ENCODE data around the gene HIF1A. TPM values are rescaled to one million over a fixed set of nuclear protein-coding genes. Genes with fewer than 3 reads are reported as not detected.

HIF1A gene
- total RNA-seq, 1 experiment from 2014 or later = 58.5 TPM

- no peak overlapping the region for H3K4me3 ChIP-seq
- H3K9me3 ChIP-seq = no peaks in the 10 kb centered on the region
- H3K36me3 ChIP-seq = no peaks in the 10 kb centered on the region
- no peak for DNase-seq
- no peaks in the 10 kb centered on the region for H3K27me3 ChIP-seq
Observed at GRCh38 chr14:61663312-61663979, 31.9 kb upstream of the HIF1A start.

GRCh38 chr14:61668282-61668681 lies 27.0 kb upstream of the HIF1A start:
- H3K36me3 ChIP-seq = no peaks in the 10 kb centered on the region
- H3K27me3 ChIP-seq = no peaks in the 10 kb centered on the region
- no peak for DNase-seq
- H3K4me3 ChIP-seq = no peak overlapping the region
- H3K9me3 ChIP-seq = no peaks in the 10 kb centered on the region

GRCh38 chr14:61670576-61670975 lies 24.7 kb upstream of the HIF1A start:
- no peak for DNase-seq
- H3K27me3 ChIP-seq = no peaks in the 10 kb centered on the region
- no peaks in the 10 kb centered on the region for H3K36me3 ChIP-seq
- no peaks in the 10 kb centered on the region for H3K9me3 ChIP-seq
- H3K4me3 ChIP-seq = no peak overlapping the region

GRCh38 chr14:61671082-61671481 lies 24.2 kb upstream of the HIF1A start:
- Histone ChIP-seq H3K27me3 (no peaks in the 10 kb centered on the region), H3K36me3 (no peaks in the 10 kb centered on the region), H3K9me3 (no peaks in the 10 kb centered on the region), H3K4me3 (no peak overlapping the region)
- DNase-seq = no peak

GRCh38 chr14:61672796-61673195 lies 22.5 kb upstream of the HIF1A start:
- DNase-seq = no peak
- no peaks in the 10 kb centered on the region for H3K27me3 ChIP-seq
- no peak overlapping the region for H3K4me3 ChIP-seq

GRCh38 chr14:61673305-61673704 lies 22.0 kb upstream of the HIF1A start:
- no peak overlapping the region for H3K4me3 ChIP-seq
- H3K27me3 ChIP-seq = no peaks in the 10 kb centered on the region
- no peak for DNase-seq
- no peaks in the 10 kb centered on the region for H3K9me3 ChIP-seq
- no peaks in the 10 kb centered on the region for H3K36me3 ChIP-seq

More at GRCh38 chr14:61672796-61673195, 22.5 kb upstream of the HIF1A start:
- Histone ChIP-seq H3K9me3 (no peaks in the 10 kb centered on the region), H3K36me3 (no peaks in the 10 kb centered on the region)

GRCh38 chr14:61675291-61675690 lies 20.0 kb upstream of the HIF1A start:
- Histone ChIP-seq H3K27me3 (no peaks in the 10 kb centered on the region), H3K36me3 (no peaks in the 10 kb centered on the region), H3K9me3 (no peaks in the 10 kb centered on the region), H3K4me3 (no peak overlapping the region)
- no peak for DNase-seq

GRCh38 chr14:61677479-61677878 lies 17.8 kb upstream of the HIF1A start:
- Histone ChIP-seq H3K36me3 (no peaks in the 10 kb centered on the region), H3K9me3 (no peaks in the 10 kb centered on the region), H3K27me3 (no peaks in the 10 kb centered on the region), H3K4me3 (no peak overlapping the region)
- DNase-seq = no peak

- Histone ChIP-seq H3K36me3 (no peaks in the 10 kb centered on the region), H3K4me3 (no peak overlapping the region), H3K27me3 (no peaks in the 10 kb centered on the region), H3K9me3 (no peaks in the 10 kb centered on the region)
- DNase-seq = no peak
Observed at GRCh38 chr14:61678975-61679374, 16.3 kb upstream of the HIF1A start.

GRCh38 chr14:61681413-61681812 lies 13.9 kb upstream of the HIF1A start:
- H3K27me3 ChIP-seq = no peaks in the 10 kb centered on the region

GRCh38 chr14:61683108-61683507 lies 12.2 kb upstream of the HIF1A start:
- Histone ChIP-seq H3K4me3 (no peak overlapping the region), H3K36me3 (no peaks in the 10 kb centered on the region), H3K27me3 (no peaks in the 10 kb centered on the region), H3K9me3 (no peaks in the 10 kb centered on the region)
- DNase-seq = no peak

More at GRCh38 chr14:61681413-61681812, 13.9 kb upstream of the HIF1A start:
- H3K36me3 ChIP-seq = no peaks in the 10 kb centered on the region
- no peaks in the 10 kb centered on the region for H3K9me3 ChIP-seq
- no peak overlapping the region for H3K4me3 ChIP-seq
- no peak for DNase-seq

GRCh38 chr14:61690039-61690438 lies 5.3 kb upstream of the HIF1A start:
- Histone ChIP-seq H3K9me3 (no peaks in the 10 kb centered on the region), H3K36me3 (no peaks in the 10 kb centered on the region), H3K27me3 (no peaks in the 10 kb centered on the region), H3K4me3 (no peak overlapping the region)
- DNase-seq = peak; percentile 11

- no peaks in the 10 kb centered on the region for H3K27me3 ChIP-seq
- H3K36me3 ChIP-seq = no peaks in the 10 kb centered on the region
- H3K4me3 ChIP-seq = no peak overlapping the region
- no peaks in the 10 kb centered on the region for H3K9me3 ChIP-seq
- DNase-seq = no peak
Observed at GRCh38 chr14:61690982-61691381, 4.3 kb upstream of the HIF1A start.

- DNase-seq = no peak
- Histone ChIP-seq H3K36me3 (no peaks in the 10 kb centered on the region), H3K4me3 (no peak overlapping the region), H3K9me3 (no peaks in the 10 kb centered on the region), H3K27me3 (no peaks in the 10 kb centered on the region)
Observed at GRCh38 chr14:61691495-61691894, 3.8 kb upstream of the HIF1A start.

GRCh38 chr14:61694039-61694438 lies 1.3 kb upstream of the HIF1A start:
- DNase-seq = no peak
- no peaks in the 10 kb centered on the region for H3K9me3 ChIP-seq
- H3K4me3 ChIP-seq = no peak overlapping the region
- no peaks in the 10 kb centered on the region for H3K36me3 ChIP-seq
- H3K27me3 ChIP-seq = no peaks in the 10 kb centered on the region

GRCh38 chr14:61695695-61696527 lies 598 bp downstream of the HIF1A start:
- Histone ChIP-seq H3K9me3 (no peaks in the 10 kb centered on the region), H3K36me3 (no peaks in the 10 kb centered on the region), H3K27me3 (no peaks in the 10 kb centered on the region), H3K4me3 (peak overlapping the region; percentile 92)
- DNase-seq = peak; percentile 53

- no peak for DNase-seq
Observed at GRCh38 chr14:61696753-61697318, 1.5 kb downstream of the HIF1A start.

More at GRCh38 chr14:61696753-61697318, 1.5 kb downstream of the HIF1A start:
- Histone ChIP-seq H3K27me3 (no peaks in the 10 kb centered on the region), H3K9me3 (no peaks in the 10 kb centered on the region), H3K36me3 (no peaks in the 10 kb centered on the region), H3K4me3 (peak overlapping the region; percentile 92)
